Stimulated activated naive B cell treated with anti-CD40 and anti-IgM and Interleukin-4, amounts not matched to agents 10 μg/mL and 1 μg/mL and 100 μg/mL, for 72 hours (primary cell): ENCODE data around the gene TYMP.

ENCODE experiments used
- ATAC-seq, 2 donors: fragments of 150-1000 bp; cut with Tn5 transposase; replicated peaks; 2 replicates each; pipeline ENCODE4 v1.10.0; 2021; ENCODE audit warnings: moderate library complexity in 1 of 2
- DNase-seq: peaks from one replicate; pipeline ENCODE4 v3.0.0; 2021
- H3K27ac Mint-ChIP-seq: one replicate; pipeline ENCODE4 v1.8.0; 2022; ENCODE audit warnings: mild to moderate bottlenecking, mixed read lengths
- H3K27me3 Mint-ChIP-seq, 2 donors: one replicate each; pipeline ENCODE4 v1.8.0; 2022; ENCODE audit warnings: mixed read lengths in 2 of 2
- H3K36me3 Mint-ChIP-seq, 2 donors: one replicate each; pipeline ENCODE4 v1.8.0; 2022; ENCODE audit warnings: mixed read lengths in 2 of 2, mild to moderate bottlenecking in 1 of 2
- H3K4me1 Mint-ChIP-seq, 2 donors: one replicate each; pipeline ENCODE4 v1.8.0; 2022; ENCODE audit warnings: mixed read lengths in 2 of 2, mild to moderate bottlenecking in 1 of 2
- H3K4me3 Mint-ChIP-seq, 2 donors: one replicate each; pipeline ENCODE4 v1.8.0; 2022; ENCODE audit warnings: mild to moderate bottlenecking in 2 of 2, mixed read lengths in 2 of 2, moderate library complexity in 1 of 2
- H3K9me3 Mint-ChIP-seq, 2 donors: one replicate each; pipeline ENCODE4 v1.8.0; 2022; ENCODE audit warnings: mixed read lengths in 2 of 2, mild to moderate bottlenecking in 1 of 2

TYMP gene

DNA sequence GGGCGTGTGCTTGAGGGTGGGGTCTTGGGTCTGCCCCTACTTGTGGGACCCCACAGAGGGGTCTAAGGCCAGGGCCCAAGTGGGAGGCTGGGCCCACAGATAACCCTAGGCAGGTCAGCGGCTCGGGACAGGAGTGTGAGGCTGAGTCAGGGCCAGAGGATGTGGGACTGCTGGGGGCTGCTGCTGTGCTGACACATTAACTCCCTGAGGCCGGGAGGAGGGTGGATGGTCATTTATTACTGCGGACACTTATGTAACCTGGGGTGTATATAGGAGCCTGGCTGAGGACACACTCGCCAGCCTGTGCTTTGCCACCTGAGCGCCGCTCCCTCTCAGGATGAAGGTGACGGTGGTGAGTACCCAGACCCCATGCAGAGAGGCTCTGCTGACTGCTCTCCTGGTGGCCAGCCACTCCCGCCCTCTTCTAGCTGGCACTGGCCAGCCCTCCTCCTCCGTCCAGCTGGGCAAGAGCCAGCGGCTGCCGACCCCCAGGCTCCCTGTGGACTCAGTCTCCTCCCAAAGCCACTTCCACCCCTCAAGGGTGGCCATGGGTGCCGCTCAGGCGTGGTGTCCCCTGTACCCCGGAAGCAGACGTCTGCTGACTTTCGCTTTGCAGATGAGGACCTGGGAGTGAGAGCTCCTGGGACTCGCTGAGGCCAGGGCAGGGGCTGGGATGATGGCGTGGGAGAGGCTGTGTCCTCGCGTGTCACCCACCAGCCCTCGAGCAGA lies 43.1 kb downstream of the TYMP start, which contains the start of gene MIOX:
Gene MIOX (plus strand): TSS at position 299 of the 729 bp plus-strand sequence. CDS start 39 bp downstream, at position 338.
- ATAC-seq (no peak), DNase-seq (no peak)
- Mint-ChIP-seq H3K9me3 (no peaks in the 10 kb centered on the region), H3K4me3 (no peak within 1 kb of the TSS), H3K36me3 (no peaks in the 10 kb centered on the region), H3K4me1 (peaks cover 14 to 15% of the 10 kb centered on the region in 2 donors), H3K27me3 (no peaks in the 10 kb centered on the region), H3K27ac (no peak within 1 kb of the TSS)

DNA sequence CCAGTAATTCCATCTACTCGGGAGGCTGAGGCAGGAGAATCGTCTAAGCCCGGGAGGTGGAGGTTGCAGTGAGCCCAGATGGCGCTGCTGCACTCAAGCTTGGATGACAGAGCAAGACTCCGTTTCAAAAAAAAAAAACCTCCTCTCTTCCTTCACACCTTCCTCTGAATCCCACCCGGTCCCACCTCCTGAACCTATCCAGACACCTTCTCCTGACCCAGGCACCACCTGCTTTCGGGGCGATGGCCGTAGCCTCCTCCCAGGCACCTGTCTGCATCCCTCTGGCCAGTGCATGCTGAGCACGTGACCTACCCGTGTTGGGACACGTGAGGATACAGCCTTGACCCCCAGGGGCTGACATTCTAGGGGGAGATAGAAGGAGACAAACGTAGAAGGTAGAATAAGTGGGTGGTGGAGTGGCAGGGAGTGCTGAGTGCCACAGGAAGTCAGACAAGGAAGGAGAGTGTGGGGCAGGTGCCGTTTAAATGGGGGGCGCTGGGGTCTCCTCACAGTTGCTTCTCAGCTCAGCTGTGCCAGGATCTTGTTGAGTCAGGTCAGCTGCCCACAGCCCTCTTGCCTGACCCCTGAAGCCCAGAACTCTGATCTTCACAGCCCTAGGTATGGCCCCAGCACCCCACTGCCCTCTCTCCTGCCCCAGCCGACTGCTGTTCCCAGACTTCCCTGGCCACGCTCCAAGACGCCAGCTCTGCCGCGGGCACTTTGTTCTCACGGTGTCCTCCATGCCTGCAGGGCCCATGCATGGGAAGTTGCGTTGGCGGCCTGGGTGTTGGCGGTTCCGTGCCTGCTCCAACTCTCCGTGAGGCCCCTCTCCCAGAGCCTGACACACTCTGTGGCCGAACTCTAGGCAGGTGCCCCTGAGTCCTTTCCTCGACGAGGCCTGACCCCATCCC lies 44.3 kb downstream of the TYMP start:
- H3K4me3 Mint-ChIP-seq = no peak overlapping the region
- ATAC-seq (no peak), DNase-seq (no peak)
- H3K9me3 Mint-ChIP-seq = no peaks in the 10 kb centered on the region
- H3K36me3 Mint-ChIP-seq = no peaks in the 10 kb centered on the region
- H3K27me3 Mint-ChIP-seq = peaks cover under 1 to 4% of the 10 kb centered on the region in 2 donors
- H3K27ac Mint-ChIP-seq = no peak overlapping the region
- H3K4me1 Mint-ChIP-seq = peaks cover 7% of the 10 kb centered on the region in 2 donors

DNA sequence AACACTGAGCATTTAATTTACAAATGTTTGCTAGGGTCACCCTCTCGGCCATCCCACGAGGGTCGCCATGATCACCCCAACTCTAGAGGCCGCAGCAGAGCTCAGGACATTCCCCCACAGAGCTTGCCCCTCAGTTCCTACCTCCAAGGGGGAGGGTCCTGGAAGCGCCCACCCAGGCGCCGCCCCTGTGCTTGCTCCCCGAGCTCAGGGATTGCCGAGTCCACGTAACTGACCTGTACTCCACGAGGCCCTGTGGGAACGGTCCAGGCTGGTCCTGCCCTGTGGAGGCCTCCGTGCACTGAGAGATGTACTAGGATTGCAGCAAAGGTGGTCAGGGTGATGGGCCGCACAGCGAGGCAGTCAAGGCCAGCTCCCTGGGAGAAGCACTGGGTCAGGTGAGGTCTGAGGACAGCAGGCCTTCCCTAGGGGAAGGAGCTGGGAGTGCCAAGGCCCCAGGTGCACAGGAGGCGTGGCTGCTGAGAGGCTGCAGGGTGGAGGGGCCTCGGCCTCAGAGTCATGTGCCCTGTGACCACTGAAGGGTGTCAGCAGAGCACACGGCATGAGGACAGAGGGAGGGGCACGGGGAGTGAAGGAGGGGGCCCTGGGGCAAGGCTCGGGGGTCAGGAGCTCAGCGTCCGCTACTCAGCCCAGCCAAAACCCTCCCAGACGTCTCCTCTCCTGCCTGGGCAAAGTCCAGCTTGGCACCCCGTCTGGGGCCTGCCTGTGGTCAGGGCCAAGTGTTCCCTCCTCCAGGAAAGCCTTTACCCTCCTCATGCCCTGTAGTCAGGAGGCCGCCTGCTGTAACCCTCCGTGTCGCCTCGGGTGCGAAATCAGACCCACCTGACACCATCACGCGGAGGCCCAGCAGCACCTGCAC lies 45.6 kb downstream of the TYMP start:
- no peaks in the 10 kb centered on the region for H3K9me3 Mint-ChIP-seq
- H3K36me3 Mint-ChIP-seq = no peaks in the 10 kb centered on the region
- H3K27ac Mint-ChIP-seq = no peak overlapping the region
- H3K4me1 Mint-ChIP-seq = peaks cover 5 to 11% of the 10 kb centered on the region in 2 donors
- DNase-seq (no peak), ATAC-seq (no peak)
- peaks cover 5 to 15% of the 10 kb centered on the region in 2 donors for H3K27me3 Mint-ChIP-seq
- no peak overlapping the region for H3K4me3 Mint-ChIP-seq

DNA sequence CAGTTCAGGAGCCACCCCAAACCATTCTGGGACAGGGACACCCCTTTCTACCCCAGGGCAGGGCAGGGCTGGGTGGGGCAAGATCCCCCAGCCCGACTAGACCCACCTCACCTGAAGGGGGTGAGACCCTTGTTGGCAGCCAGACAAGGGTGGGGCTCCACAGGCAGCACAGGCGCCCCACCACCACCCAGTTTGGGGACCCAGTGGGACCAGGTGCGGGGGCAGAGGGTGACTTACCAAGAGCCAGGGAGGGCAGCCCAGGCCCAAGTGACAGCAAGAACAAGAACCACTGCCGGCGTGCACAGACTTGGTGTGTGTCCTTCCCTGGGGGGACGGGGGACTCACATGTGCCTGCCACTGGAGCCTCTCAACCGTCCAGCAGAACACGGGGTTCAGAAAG lies 46.3 kb downstream of the TYMP start:
- Mint-ChIP-seq H3K27ac (no peak overlapping the region), H3K4me3 (no peak overlapping the region), H3K4me1 (peaks cover 5 to 11% of the 10 kb centered on the region in 2 donors), H3K27me3 (peaks cover 8 to 15% of the 10 kb centered on the region in 2 donors), H3K9me3 (no peaks in the 10 kb centered on the region), H3K36me3 (no peaks in the 10 kb centered on the region)
- ATAC-seq (no peak), DNase-seq (no peak)

DNA sequence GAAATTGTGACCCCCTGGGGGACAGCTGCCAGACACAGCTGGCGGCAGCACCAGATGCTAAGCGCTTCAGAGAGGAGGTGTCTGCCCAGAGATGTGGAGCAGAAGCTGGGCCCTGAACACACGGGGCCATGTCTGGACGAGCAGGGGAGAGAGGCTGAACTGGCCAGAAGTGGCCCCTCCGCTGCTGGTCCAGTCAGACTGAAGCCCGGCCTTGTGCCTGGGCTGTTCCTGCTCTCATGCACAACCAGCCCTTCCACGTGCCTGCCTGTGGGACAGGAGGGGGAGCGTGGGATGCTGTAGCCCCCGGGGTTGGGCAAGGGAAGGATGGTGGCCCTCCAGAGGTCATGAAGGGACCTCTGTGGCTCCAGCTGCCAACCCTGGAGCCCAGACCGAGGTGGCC lies 46.7 kb downstream of the TYMP start:
- Mint-ChIP-seq H3K4me3 (peak overlapping the region in 1 of 2 donors; percentile 16), H3K27me3 (peaks cover 9 to 15% of the 10 kb centered on the region in 2 donors), H3K9me3 (no peaks in the 10 kb centered on the region), H3K4me1 (peaks cover 5 to 11% of the 10 kb centered on the region in 2 donors), H3K36me3 (no peaks in the 10 kb centered on the region), H3K27ac (peak overlapping the region; percentile 14)
- no peak for DNase-seq
- no peak for ATAC-seq

DNA sequence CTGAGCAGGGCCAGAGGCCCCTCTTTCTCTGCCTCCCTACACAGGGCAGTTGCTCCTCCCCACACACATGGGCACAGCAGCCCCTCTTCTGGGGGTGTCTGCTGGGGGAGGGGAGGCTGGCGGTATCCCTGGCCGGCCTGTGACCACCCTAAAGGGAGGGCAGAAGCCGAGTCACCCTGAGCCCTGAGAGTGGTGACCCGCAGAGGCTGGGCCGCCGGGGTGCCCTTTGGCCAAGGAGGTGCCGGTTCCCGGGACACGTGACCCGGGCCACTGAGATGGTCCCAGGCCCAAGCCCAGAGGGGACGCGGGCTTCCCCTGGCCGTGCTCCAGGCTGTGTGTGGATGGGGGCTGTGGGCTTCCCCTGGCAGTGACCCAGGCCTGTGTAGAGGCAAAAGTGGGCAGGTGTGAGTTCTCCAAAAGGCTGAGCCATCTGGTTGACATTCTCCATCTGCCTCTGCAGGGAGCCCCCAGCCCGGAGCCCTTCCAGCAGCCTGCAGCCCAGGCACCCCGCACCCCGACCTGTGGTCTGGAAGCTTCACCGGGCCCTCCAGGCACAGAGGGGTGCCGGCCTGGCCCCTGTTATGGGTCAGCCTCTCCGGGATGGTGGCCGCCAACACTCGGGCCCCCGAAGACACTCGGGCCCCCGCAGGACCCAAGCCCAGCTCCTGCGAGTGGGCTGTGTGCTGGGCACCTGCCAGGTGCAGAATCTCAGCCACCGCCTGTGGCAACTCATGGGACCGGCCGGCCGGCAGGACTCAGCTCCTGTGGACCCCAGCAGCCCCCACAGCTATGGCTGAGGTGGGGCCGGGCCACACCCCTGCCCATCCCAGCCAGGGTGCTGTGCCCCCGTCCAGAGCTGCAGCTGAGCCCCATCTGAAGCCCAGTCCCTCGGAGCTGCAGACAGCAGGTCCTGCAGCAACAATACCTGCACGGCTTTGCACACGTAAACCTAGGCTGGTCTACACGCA lies 47.4 kb downstream of the TYMP start:
- peaks cover 5 to 11% of the 10 kb centered on the region in 2 donors for H3K4me1 Mint-ChIP-seq
- ATAC-seq = peak; percentile 9 to 10
- H3K27ac Mint-ChIP-seq = peak overlapping the region; percentile 56
- no peaks in the 10 kb centered on the region for H3K9me3 Mint-ChIP-seq
- peaks cover 9 to 15% of the 10 kb centered on the region in 2 donors for H3K27me3 Mint-ChIP-seq
- H3K36me3 Mint-ChIP-seq = no peaks in the 10 kb centered on the region
- H3K4me3 Mint-ChIP-seq = peak overlapping the region; percentile 73 to 78
- DNase-seq = no peak

DNA sequence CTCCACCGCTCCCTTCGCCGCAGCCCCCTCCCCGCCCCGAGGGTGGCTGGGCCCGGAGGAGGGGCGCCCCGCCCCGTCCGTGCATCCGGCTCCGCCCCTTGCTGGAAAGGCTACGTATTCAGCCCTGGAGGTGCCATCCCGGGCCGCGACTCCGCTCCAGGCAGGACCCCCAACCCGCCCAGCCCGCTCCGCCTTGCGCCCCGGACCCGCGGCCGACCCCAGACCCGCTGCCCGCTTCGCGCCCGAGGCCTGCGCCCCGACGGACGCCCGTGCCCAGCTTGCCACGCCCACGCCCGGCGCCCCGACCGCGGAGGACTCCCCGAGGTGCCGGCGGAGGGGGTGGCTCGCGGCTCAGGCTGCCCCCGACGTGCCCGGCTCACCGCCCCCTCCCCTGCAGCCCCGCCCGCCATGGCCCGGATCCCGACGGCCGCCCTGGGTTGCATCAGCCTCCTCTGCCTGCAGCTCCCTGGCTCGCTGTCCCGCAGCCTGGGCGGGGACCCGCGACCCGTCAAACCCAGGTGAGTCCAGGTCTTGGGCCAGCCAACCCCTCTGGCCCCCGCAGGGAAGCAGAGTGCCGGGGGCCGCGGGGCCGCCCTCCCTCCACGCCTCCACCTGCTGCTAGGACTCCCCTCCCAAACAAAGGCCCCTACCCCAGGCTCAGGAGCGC lies 48.2 kb downstream of the TYMP start, which contains the start of gene ADM2:
Gene ADM2 (plus strand): TSS at position 104 of the 667 bp plus-strand sequence. CDS start 305 bp downstream, at position 409.
- H3K27me3 Mint-ChIP-seq = peaks cover 9 to 15% of the 10 kb centered on the region in 2 donors
- peaks cover 12 to 14% of the 10 kb centered on the region in 2 donors for H3K4me1 Mint-ChIP-seq
- H3K27ac Mint-ChIP-seq = peak within 1 kb of the TSS; percentile 56
- DNase-seq (no peak), ATAC-seq (peak; percentile 73 to 76)
- H3K9me3 Mint-ChIP-seq = no peaks in the 10 kb centered on the region
- H3K36me3 Mint-ChIP-seq = no peaks in the 10 kb centered on the region
- H3K4me3 Mint-ChIP-seq = peak within 1 kb of the TSS; percentile 73 to 78

DNA sequence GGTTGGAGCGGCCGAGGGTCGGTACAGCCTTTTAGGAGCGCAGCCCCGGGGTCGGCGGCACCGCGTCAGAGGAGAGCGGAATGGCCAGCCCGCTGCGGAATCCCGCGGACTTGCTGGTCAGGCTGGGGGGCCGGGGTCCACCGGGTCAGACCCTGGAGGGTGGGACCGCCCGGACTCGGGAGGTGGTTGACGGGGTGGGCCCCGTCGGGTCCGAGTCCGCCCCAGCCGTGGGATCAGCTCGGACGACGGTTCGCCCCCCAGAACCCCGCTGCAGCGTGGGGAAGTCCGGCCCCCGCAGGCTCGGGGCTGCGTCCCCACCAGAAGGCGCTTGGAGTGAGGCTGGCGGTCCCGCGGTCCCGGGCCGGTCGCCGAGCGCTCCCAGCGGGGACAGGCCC lies 48.8 kb downstream of the TYMP start:
- Mint-ChIP-seq H3K4me3 (peak overlapping the region; percentile 35 to 57), H3K36me3 (no peaks in the 10 kb centered on the region), H3K27ac (no peak overlapping the region), H3K27me3 (peaks cover 9 to 15% of the 10 kb centered on the region in 2 donors), H3K4me1 (peaks cover 12 to 14% of the 10 kb centered on the region in 2 donors), H3K9me3 (no peaks in the 10 kb centered on the region)
- ATAC-seq = no peak
- DNase-seq = no peak

DNA sequence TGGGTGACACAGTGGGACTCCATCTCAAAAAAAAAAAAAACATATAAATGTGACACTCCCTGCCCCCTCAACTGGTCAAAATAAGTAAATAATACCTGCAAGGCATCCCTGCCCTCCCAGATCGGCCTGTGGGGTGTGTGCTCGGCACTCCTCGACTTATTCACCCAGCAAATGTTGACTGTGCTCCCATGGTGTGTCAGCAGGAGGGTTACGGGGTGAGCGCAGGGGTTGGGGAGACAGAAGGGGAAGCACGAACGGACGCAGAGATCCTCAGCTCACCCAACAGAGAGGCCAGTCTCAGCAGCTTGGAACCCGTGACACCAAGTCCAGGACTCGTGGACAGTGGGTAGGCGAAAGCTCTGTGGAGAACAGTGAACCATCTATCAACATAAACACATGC lies 50.1 kb downstream of the TYMP start:
- Mint-ChIP-seq H3K4me3 (no peak overlapping the region), H3K36me3 (no peaks in the 10 kb centered on the region), H3K4me1 (peaks cover 18 to 20% of the 10 kb centered on the region in 2 donors), H3K9me3 (no peaks in the 10 kb centered on the region), H3K27me3 (peaks cover 9 to 15% of the 10 kb centered on the region in 2 donors), H3K27ac (no peak overlapping the region)
- DNase-seq = no peak
- ATAC-seq = no peak

DNA sequence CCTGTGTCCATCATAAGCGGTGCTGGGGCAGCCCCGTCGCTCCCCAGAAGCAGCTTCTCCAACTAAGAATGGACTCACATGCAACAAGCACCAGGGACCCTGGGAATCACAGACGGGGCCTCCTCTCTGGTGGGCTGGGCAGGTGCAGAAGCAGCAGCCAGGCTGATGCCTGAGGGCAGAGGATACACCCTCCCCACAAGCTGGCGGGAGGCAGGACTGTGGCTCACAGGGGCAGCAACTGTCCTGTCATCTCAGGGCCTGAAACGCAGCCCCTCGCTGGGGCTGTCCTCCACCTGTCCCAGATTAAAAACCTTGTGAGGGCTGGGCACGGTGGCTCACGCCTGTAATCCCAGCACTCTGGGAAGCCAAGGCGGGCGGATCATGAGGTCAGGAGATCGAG lies 51.9 kb downstream of the TYMP start:
- Mint-ChIP-seq H3K4me3 (no peak overlapping the region), H3K27me3 (peaks cover 9 to 15% of the 10 kb centered on the region in 2 donors), H3K27ac (no peak overlapping the region), H3K36me3 (peaks cover 0 to 5% of the 10 kb centered on the region in 2 donors), H3K4me1 (peaks cover 27 to 34% of the 10 kb centered on the region in 2 donors), H3K9me3 (no peaks in the 10 kb centered on the region)
- ATAC-seq = no peak
- no peak for DNase-seq

DNA sequence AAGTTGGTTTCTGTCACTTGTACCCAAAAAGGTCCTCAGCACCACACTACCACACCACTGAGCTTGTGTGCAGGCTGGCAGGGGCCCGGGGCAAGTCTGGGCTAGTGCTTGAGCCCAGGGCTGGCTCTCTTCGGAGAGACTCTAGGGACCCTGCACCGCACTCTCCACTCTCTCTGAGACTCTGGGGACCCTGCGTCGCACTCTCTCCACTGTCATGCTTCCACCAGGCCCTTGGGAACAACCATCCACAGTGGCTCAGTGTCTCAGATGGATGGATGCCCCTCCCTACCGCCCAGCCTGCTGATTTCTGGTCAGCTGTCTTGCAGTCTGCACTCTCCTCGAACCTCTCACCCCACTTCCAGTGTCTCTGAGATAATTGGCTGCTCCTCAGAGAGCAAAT lies 52.9 kb downstream of the TYMP start:
- Mint-ChIP-seq H3K4me3 (peak overlapping the region; percentile 4 to 49), H3K27me3 (peaks cover 9 to 15% of the 10 kb centered on the region in 2 donors), H3K9me3 (no peaks in the 10 kb centered on the region), H3K36me3 (peaks cover 0 to 7% of the 10 kb centered on the region in 2 donors), H3K4me1 (peaks cover 33 to 41% of the 10 kb centered on the region in 2 donors), H3K27ac (peak overlapping the region; percentile 68)
- ATAC-seq = no peak
- DNase-seq = no peak
